ENCODE results near the gene ZNF184. TPM values are rescaled to one million over a fixed set of nuclear protein-coding genes. Genes with fewer than 3 reads are reported as not detected.

The ZNF184 gene
- total and polyA plus RNA-seq, 9 of the 15 experiments (the other 6 are each of a cell fraction or from before 2014, with no cell fraction given): 7.6 to 22.2 (median 12.8) TPM

DNA sequence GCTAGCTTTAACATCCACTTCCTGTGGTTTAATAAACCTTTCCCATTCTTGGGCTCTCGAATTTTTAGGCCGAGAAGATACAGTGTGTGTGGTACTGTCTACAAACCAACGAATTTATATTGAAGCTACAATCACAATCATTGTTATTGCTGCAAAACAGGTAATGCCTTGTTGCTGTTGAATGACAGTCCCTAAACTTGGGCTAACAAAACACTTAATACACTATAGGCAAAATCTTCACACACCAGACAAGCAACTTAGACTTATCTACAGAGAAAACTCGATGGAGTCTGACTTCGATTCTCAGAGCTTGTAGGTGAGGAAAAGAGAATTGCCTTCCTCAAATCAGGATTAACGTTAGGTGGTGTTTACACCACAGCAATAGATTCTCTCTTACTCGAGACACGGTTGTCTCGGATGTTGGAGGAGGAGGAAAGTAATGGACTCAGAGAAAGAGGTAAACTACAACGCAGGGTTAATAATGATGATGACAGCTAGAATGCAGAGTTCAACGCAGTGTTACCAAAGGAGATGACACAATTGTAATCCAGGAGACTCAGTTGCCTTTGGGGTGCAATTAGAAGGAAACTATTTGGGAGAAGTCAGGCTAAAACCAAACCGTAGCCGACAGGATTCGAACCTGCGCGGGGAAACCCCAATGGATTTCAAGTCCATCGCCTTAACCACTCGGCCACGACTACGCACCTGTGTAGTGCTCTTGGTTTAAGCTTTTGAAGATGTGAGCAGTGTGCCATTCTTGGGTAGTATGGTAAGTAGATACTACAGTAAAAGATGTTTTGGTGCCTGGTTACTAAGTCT, 32.5 kb upstream of the ZNF184 start (continued):
- peak; percentile 23 for TF ChIP-seq RBM39 (optimal IDR thresholded peaks at IDR 0.05; ENCODE audit: low read depth, low read length)
- peak; percentile 89; the same call in 1 of the 2 replicates for TF ChIP-seq MTA1 (IDR thresholded peaks at IDR 0.05; ENCODE audit: borderline replicate concordance)
- TF ChIP-seq, protein P1, sequence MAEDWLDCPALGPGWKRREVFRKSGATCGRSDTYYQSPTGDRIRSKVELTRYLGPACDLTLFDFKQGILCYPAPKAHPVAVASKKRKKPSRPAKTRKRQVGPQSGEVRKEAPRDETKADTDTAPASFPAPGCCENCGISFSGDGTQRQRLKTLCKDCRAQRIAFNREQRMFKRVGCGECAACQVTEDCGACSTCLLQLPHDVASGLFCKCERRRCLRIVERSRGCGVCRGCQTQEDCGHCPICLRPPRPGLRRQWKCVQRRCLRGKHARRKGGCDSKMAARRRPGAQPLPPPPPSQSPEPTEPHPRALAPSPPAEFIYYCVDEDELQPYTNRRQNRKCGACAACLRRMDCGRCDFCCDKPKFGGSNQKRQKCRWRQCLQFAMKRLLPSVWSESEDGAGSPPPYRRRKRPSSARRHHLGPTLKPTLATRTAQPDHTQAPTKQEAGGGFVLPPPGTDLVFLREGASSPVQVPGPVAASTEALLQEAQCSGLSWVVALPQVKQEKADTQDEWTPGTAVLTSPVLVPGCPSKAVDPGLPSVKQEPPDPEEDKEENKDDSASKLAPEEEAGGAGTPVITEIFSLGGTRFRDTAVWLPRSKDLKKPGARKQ (CRISPR knock-in tag; IDR thresholded peaks at IDR 0.05): no peak
- TF ChIP-seq, protein P2, sequence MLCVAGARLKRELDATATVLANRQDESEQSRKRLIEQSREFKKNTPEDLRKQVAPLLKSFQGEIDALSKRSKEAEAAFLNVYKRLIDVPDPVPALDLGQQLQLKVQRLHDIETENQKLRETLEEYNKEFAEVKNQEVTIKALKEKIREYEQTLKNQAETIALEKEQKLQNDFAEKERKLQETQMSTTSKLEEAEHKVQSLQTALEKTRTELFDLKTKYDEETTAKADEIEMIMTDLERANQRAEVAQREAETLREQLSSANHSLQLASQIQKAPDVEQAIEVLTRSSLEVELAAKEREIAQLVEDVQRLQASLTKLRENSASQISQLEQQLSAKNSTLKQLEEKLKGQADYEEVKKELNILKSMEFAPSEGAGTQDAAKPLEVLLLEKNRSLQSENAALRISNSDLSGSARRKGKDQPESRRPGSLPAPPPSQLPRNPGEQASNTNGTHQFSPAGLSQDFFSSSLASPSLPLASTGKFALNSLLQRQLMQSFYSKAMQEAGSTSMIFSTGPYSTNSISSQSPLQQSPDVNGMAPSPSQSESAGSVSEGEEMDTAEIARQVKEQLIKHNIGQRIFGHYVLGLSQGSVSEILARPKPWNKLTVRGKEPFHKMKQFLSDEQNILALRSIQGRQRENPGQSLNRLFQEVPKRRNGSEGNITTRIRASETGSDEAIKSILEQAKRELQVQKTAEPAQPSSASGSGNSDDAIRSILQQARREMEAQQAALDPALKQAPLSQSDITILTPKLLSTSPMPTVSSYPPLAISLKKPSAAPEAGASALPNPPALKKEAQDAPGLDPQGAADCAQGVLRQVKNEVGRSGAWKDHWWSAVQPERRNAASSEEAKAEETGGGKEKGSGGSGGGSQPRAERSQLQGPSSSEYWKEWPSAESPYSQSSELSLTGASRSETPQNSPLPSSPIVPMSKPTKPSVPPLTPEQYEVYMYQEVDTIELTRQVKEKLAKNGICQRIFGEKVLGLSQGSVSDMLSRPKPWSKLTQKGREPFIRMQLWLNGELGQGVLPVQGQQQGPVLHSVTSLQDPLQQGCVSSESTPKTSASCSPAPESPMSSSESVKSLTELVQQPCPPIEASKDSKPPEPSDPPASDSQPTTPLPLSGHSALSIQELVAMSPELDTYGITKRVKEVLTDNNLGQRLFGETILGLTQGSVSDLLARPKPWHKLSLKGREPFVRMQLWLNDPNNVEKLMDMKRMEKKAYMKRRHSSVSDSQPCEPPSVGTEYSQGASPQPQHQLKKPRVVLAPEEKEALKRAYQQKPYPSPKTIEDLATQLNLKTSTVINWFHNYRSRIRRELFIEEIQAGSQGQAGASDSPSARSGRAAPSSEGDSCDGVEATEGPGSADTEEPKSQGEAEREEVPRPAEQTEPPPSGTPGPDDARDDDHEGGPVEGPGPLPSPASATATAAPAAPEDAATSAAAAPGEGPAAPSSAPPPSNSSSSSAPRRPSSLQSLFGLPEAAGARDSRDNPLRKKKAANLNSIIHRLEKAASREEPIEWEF (CRISPR knock-in tag; IDR thresholded peaks at IDR 0.05): no peak
- no peak for TF ChIP-seq MAFG (tag; conservative IDR thresholded peaks at IDR 0.05)
- TF ChIP-seq IFI16 (CRISPR knock-in tag; IDR thresholded peaks at IDR 0.05): no peak
- no peak for TF ChIP-seq CBX8 (IDR thresholded peaks at IDR 0.05; ENCODE audit: borderline replicate concordance, extremely low read depth, low read depth, low read length, poor library complexity, severe bottlenecking)
- TF ChIP-seq, protein P3, sequence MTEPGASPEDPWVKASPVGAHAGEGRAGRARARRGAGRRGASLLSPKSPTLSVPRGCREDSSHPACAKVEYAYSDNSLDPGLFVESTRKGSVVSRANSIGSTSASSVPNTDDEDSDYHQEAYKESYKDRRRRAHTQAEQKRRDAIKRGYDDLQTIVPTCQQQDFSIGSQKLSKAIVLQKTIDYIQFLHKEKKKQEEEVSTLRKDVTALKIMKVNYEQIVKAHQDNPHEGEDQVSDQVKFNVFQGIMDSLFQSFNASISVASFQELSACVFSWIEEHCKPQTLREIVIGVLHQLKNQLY (CRISPR knock-in tag; conservative IDR thresholded peaks at IDR 0.05): no peak
- peak in 1 of 2 experiments; percentile 31; a peak in 1 of 4 replicates for TF ChIP-seq FOXA3 (CRISPR knock-in tag; conservative IDR thresholded peaks at IDR 0.05 in 1 of 2, IDR thresholded peaks at IDR 0.05 in 1 of 2)
- no peak for TF ChIP-seq MCM5 (IDR thresholded peaks at IDR 0.05; ENCODE audit: low read depth)
- no peak for TF ChIP-seq POLR2AphosphoS5 (IDR thresholded peaks at IDR 0.05; ENCODE audit: control insufficient read depth, insufficient read depth, low read depth, low read length)
- no peak for TF ChIP-seq ZNF79 (CRISPR knock-in tag; IDR thresholded peaks at IDR 0.05; ENCODE audit: low read depth)
- TF ChIP-seq POLR2A (conservative IDR thresholded peaks at IDR 0.05): no peak
- TF ChIP-seq, protein P4, sequence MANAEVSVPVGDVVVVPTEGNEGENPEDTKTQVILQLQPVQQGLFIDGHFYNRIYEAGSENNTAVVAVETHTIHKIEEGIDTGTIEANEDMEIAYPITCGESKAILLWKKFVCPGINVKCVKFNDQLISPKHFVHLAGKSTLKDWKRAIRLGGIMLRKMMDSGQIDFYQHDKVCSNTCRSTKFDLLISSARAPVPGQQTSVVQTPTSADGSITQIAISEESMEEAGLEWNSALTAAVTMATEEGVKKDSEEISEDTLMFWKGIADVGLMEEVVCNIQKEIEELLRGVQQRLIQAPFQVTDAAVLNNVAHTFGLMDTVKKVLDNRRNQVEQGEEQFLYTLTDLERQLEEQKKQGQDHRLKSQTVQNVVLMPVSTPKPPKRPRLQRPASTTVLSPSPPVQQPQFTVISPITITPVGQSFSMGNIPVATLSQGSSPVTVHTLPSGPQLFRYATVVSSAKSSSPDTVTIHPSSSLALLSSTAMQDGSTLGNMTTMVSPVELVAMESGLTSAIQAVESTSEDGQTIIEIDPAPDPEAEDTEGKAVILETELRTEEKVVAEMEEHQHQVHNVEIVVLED (CRISPR knock-in tag; IDR thresholded peaks at IDR 0.05): 0 out of 2 replicates have a peak, but pooled peaks have one; percentile 17
- TF ChIP-seq ELF2 (CRISPR knock-in tag; IDR thresholded peaks at IDR 0.05): no peak; the same call in 1 of the 2 replicates
- TF ChIP-seq NBN (IDR thresholded peaks at IDR 0.05; ENCODE audit: low read depth): peak; percentile 97
- no peak for TF ChIP-seq MEF2D (tag; conservative IDR thresholded peaks at IDR 0.05; ENCODE audit: low read depth)
- TF ChIP-seq SRSF7 (optimal IDR thresholded peaks at IDR 0.05; ENCODE audit: low read depth, low read length): no peak

All from K562 (cell line).